ENCODE measurements around the gene NOXA1. TPM values are rescaled to one million over a fixed set of nuclear protein-coding genes. Genes with fewer than 3 reads are reported as not detected.

The NOXA1 gene
- total and polyA plus RNA-seq, 7 experiments from 2014 or later = 0.73 to 11.1 (median 5.1) TPM

DNA sequence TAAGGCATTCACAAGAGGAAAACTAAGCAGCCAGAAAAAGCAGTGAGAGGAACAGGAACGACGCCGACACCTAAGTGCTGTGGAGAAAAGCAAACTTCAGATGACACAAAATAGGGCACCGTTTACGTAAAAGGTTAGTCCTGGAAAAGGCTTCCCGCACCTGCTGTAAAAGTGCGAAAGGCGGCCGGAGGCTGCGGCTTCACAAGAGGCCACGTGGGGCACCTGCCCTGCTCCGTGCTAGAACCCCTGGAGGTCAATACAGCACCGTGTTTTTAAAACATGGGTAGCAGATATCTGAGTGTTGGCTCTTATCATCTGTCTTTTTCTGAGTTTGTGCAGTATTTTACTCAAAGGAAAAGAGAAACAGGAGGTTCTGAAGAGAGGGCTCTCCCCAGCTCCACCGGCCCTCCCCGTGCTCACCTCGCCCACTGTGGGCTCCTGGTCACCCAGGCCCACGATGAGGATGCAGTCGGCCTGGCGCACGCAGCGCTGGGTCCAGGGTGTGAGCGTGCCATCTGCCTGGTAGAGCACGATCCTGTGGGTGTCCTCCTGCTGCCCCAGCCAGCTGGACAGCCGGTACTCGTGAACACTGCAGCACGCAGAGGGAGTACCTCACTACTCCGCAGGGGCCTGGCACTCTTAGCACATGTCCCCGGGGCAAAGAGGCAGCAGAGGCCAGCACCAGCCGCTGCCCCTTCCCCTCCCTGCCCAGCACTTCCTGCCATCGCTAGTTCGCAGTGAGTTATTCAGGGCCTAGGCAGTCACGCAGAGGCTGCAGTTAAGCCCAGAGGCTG is 56.9 kb downstream of the NOXA1 start:
- Histone ChIP-seq H3K9me3 (ENCODE audit: control insufficient read depth in 2 of 3, low read length in 3 of 3) (peaks cover 0 to 5% (median 0%) of the 10 kb centered on the region in 3 experiments), H3K27ac (ENCODE audit: low read depth, low read length) (no peak overlapping the region), H3K27me3 (ENCODE audit: control insufficient read depth in 2 of 2, insufficient read depth in 2 of 2, low read length in 2 of 2) (no peaks in the 10 kb centered on the region), H3K4me1 (ENCODE audit: control insufficient read depth in 2 of 2, insufficient read depth in 2 of 2, low read length in 2 of 2) (no peaks in the 10 kb centered on the region), H3K36me3 (ENCODE audit: control insufficient read depth in 2 of 3, insufficient read depth in 3 of 3, low read length in 3 of 3) (no peaks in the 10 kb centered on the region), H3K4me3 (ENCODE audit: low read length) (no peak overlapping the region)
- Mint-ChIP-seq H3K36me3 (peaks cover 5 to 8% (median 7%) of the 10 kb centered on the region in 5 donors), H3K4me1 (peaks cover 0 to 13% (median 0%) of the 10 kb centered on the region in 7 donors), H3K4me3 (no peak overlapping the region), H3K9me3 (peaks cover 5 to 11% (median 8%) of the 10 kb centered on the region in 11 donors), H3K27me3 (no peaks in the 10 kb centered on the region), H3K27ac (no peak overlapping the region)
- DNase-seq = no peak
- POLR2A ChIA-PET = no interaction called here
- no peak for ATAC-seq
- intact Hi-C loops (cut with micrococcal nuclease) = no loop called here
- CTCF ChIA-PET = no interaction called here

DNA sequence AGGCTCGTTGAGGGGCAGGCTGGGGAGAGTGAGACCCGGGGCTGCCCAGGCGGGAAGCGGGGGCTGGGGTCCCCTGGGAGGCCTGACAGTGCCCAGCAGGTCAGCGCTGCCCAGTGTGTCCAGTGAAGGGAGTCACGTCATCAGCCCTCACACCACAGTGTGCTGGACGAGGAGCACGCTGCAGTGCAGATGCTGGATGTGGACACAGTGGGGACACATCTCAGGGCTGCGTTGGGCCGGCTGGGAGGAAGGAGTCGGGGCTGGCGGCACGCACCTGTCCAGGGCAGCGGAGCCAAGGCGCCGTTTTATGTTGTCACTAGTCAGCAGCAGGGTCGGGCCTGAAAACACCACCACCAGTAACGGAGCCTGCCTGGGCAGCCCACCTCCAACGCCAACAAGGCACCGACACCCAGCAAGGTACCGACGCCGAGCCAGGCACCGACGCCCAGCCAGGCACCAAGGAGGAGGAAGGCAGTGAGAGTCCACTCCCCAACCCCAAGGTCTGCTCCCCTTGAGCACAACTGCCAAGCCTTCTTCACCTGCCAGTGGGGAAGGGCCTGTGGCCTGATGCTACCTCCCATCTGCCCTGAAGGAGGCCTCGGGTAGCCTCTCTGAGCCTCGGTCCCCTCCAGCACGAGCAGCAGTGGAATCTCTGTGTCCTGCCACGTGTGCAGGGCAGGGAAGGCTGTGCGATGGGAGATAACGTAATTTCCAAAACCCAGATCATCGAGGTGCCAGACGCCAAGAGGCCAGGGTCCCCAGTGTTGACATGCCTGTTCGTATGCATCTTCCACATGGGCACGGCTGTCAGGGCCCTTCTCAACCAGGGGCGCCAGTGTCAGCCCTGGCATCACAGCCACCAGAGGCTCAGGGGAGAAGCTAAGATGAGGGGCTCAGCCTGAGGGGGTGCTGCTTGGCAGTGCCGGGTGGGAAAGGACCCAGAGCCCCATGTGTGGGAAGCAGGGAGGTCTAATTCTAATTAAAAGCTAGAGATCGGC is 57.8 kb downstream of the NOXA1 start:
- Mint-ChIP-seq H3K9me3 (peaks cover 0 to 5% (median 3%) of the 10 kb centered on the region in 11 donors), H3K36me3 (peaks cover 2 to 4% (median 3%) of the 10 kb centered on the region in 5 donors), H3K27me3 (no peaks in the 10 kb centered on the region), H3K27ac (peak overlapping the region in 2 of 9 donors; percentile 23 to 31), H3K4me1 (peaks cover 0 to 13% (median 0%) of the 10 kb centered on the region in 7 donors), H3K4me3 (no peak overlapping the region)
- H3K27me3 ChIP-seq (ENCODE audit: control insufficient read depth in 2 of 2, insufficient read depth in 2 of 2, low read length in 2 of 2) = no peaks in the 10 kb centered on the region
- intact Hi-C loops (cut with micrococcal nuclease) = no loop called here
- no peaks in the 10 kb centered on the region for H3K4me1 ChIP-seq (ENCODE audit: control insufficient read depth in 2 of 2, insufficient read depth in 2 of 2, low read length in 2 of 2)
- ATAC-seq = no peak
- ChIA-PET CTCF (no interaction called here), POLR2A (no interaction called here)
- H3K36me3 ChIP-seq (ENCODE audit: control insufficient read depth in 2 of 3, insufficient read depth in 3 of 3, low read length in 3 of 3) = no peaks in the 10 kb centered on the region
- no peak overlapping the region for H3K4me3 ChIP-seq (ENCODE audit: low read length)
- peaks cover 0 to 5% (median 0%) of the 10 kb centered on the region in 3 experiments for H3K9me3 ChIP-seq (ENCODE audit: control insufficient read depth in 2 of 3, low read length in 3 of 3)
- no peak for DNase-seq
- H3K27ac ChIP-seq (ENCODE audit: low read depth, low read length) = no peak overlapping the region

DNA sequence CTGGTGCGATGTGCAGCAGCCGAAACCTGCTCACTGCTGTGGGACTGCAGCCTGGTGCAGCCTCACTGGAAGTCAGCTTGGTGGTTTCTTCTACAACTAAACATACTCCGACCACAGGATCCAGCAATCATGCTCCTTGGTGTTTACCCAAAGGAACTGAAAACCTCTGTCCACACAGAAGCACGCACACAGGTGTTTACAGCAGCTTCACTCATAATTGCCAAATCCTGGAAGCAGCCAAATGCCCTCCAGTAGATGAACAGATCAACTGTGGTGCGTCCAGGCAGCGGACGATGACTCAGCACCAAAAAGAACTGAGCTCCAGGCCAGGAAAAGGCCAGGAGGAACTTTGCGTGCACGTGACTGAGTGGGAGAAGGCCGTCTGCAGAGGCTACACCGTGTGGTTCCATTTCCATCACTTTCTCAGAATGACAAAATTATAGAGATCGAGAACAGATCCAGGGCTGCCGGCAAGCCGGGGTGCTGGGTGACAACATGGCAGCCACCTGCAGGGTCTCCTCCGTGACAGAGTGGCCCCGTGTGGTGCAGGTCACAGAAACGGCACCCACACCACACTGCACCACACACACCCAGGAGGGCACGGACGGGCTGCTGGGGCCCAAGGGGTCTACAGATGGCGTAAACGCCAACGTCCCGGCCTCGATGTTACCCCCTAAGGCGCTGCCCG is 59.0 kb downstream of the NOXA1 start:
- Histone ChIP-seq H3K4me1 (ENCODE audit: control insufficient read depth in 2 of 2, insufficient read depth in 2 of 2, low read length in 2 of 2) (no peaks in the 10 kb centered on the region), H3K4me3 (ENCODE audit: low read length) (no peak overlapping the region), H3K27ac (ENCODE audit: low read depth, low read length) (no peak overlapping the region), H3K27me3 (ENCODE audit: control insufficient read depth in 2 of 2, insufficient read depth in 2 of 2, low read length in 2 of 2) (no peaks in the 10 kb centered on the region), H3K36me3 (ENCODE audit: control insufficient read depth in 2 of 3, insufficient read depth in 3 of 3, low read length in 3 of 3) (no peaks in the 10 kb centered on the region), H3K9me3 (ENCODE audit: control insufficient read depth in 2 of 3, low read length in 3 of 3) (no peaks in the 10 kb centered on the region)
- H3K27ac Mint-ChIP-seq = peak overlapping the region in 5 of 9 donors; percentile 10 to 66 (median 31)
- intact Hi-C loops (cut with micrococcal nuclease) = no loop called here
- CTCF ChIA-PET = no interaction called here
- H3K4me1 Mint-ChIP-seq = peaks cover 0 to 13% (median 0%) of the 10 kb centered on the region in 7 donors
- peak in 1 of 9 donors; percentile 25 for DNase-seq
- POLR2A ChIA-PET = no interaction called here
- H3K9me3 Mint-ChIP-seq = no peaks in the 10 kb centered on the region
- H3K27me3 Mint-ChIP-seq = no peaks in the 10 kb centered on the region
- H3K4me3 Mint-ChIP-seq = peak overlapping the region in 1 of 10 donors; percentile 5
- no peaks in the 10 kb centered on the region for H3K36me3 Mint-ChIP-seq
- peak; percentile 46 for ATAC-seq

Small RNA genes within 50 kb of the gene (microRNA-seq; reads per million reads assigned to microRNA genes)
- not detected for gene MIR7114 (ENCODE audit: borderline microRNAs expressed)

Other genes with a start within 250 kb of the NOXA1 start
- gene ANAPC2, start 234.8 kb upstream of the NOXA1 start, total RNA-seq = 100 to 1,000 TPM in 4 of 5 experiments, 10 to 100 TPM in 1; 77.3 to 147 (median 134) TPM
- 1 to 10 TPM; 7.4 to 7.8 TPM for gene ANAPC2, start 234.8 kb upstream of the NOXA1 start, polyA plus RNA-seq
- 10 to 100 TPM; 37.9 to 75.6 (median 46.8) TPM for gene SSNA1, start 234.7 kb upstream of the NOXA1 start, total RNA-seq
- gene SSNA1, start 234.7 kb upstream of the NOXA1 start, polyA plus RNA-seq = 100 to 1,000 TPM; 106 to 133 TPM
- 10 to 100 TPM in 1 of 5 experiments, 1 to 10 TPM in 4; 7.1 to 13.5 (median 8.5) TPM for gene TPRN, start 222.7 kb upstream of the NOXA1 start, total RNA-seq
- gene TPRN, start 222.7 kb upstream of the NOXA1 start, polyA plus RNA-seq = under 1 TPM; 0.35 to 0.54 TPM
- 10 to 100 TPM; 22.6 to 43.2 (median 34.7) TPM for gene TMEM203, start 217.7 kb upstream of the NOXA1 start, total RNA-seq
- gene TMEM203, start 217.7 kb upstream of the NOXA1 start, polyA plus RNA-seq = 100 to 1,000 TPM; 156 to 172 TPM
- gene NDOR1, start 217.7 kb upstream of the NOXA1 start, total RNA-seq = 10 to 100 TPM; 32.2 to 42.0 (median 34.0) TPM
- 10 to 100 TPM in 1 of 2 donors, 1 to 10 TPM in 1; 4.5 to 10.3 TPM for gene NDOR1, start 217.7 kb upstream of the NOXA1 start, polyA plus RNA-seq
- 1 to 10 TPM in 4 of 5 experiments, under 1 TPM in 1; 0.85 to 4.3 (median 1.2) TPM for gene RNF208, start 201.2 kb upstream of the NOXA1 start, total RNA-seq
- not detected for gene RNF208, start 201.2 kb upstream of the NOXA1 start, polyA plus RNA-seq
- under 1 TPM in 3 of 5 experiments, not detected in 2; 0.45 to 0.63 (median 0.46) TPM for gene CYSRT1, start 198.2 kb upstream of the NOXA1 start, total RNA-seq
- gene CYSRT1, start 198.2 kb upstream of the NOXA1 start, polyA plus RNA-seq = under 1 TPM in 1 of 2 donors, not detected in 1; 0.52 TPM
- under 1 TPM in 1 of 5 experiments, not detected in 4; 0.12 TPM for gene RNF224, start 195.9 kb upstream of the NOXA1 start, total RNA-seq
- not detected for gene RNF224, start 195.9 kb upstream of the NOXA1 start, polyA plus RNA-seq
- under 1 TPM in 2 of 5 experiments, not detected in 3; 0.16 TPM for gene SLC34A3, start 192.5 kb upstream of the NOXA1 start, total RNA-seq
- gene SLC34A3, start 192.5 kb upstream of the NOXA1 start, polyA plus RNA-seq = not detected
- 100 to 1,000 TPM in 1 of 5 experiments, 10 to 100 TPM in 4; 44.2 to 260 (median 87.5) TPM for gene TUBB4B, start 182.1 kb upstream of the NOXA1 start, total RNA-seq
- 10 to 100 TPM; 17.5 to 49.9 TPM for gene TUBB4B, start 182.1 kb upstream of the NOXA1 start, polyA plus RNA-seq
- gene STPG3, start 172.1 kb upstream of the NOXA1 start, total RNA-seq = not detected
- gene STPG3, start 172.1 kb upstream of the NOXA1 start, polyA plus RNA-seq = not detected
- 10 to 100 TPM; 33.4 to 64.2 (median 38.9) TPM for gene NELFB, start 168.1 kb upstream of the NOXA1 start, total RNA-seq
- gene NELFB, start 168.1 kb upstream of the NOXA1 start, polyA plus RNA-seq = 10 to 100 TPM; 22.9 to 36.5 TPM
- 10 to 100 TPM in 2 of 5 experiments, 1 to 10 TPM in 2, under 1 TPM in 1; 0.84 to 16.6 (median 2.3) TPM for gene TOR4A, start 145.7 kb upstream of the NOXA1 start, total RNA-seq
- under 1 TPM in 1 of 2 donors, not detected in 1; 0.07 TPM for gene TOR4A, start 145.7 kb upstream of the NOXA1 start, polyA plus RNA-seq
- 1 to 10 TPM in 3 of 5 experiments, under 1 TPM in 2; 0.70 to 2.7 (median 1.7) TPM for gene NRARP, start 121.1 kb upstream of the NOXA1 start, total RNA-seq
- gene NRARP, start 121.1 kb upstream of the NOXA1 start, polyA plus RNA-seq = not detected
- gene EXD3, start 231 bp upstream of the NOXA1 start, total RNA-seq = 10 to 100 TPM; 11.7 to 27.2 (median 24.7) TPM
- 1 to 10 TPM; 3.5 to 7.6 TPM for gene EXD3, start 231 bp upstream of the NOXA1 start, polyA plus RNA-seq
- not detected for gene ENTPD8, start 18.0 kb downstream of the NOXA1 start, total RNA-seq
- not detected for gene ENTPD8, start 18.0 kb downstream of the NOXA1 start, polyA plus RNA-seq
- 10 to 100 TPM; 22.9 to 92.0 (median 57.3) TPM for gene NSMF, start 35.9 kb downstream of the NOXA1 start, total RNA-seq
- 10 to 100 TPM; 10.9 to 21.4 TPM for gene NSMF, start 35.9 kb downstream of the NOXA1 start, polyA plus RNA-seq
- gene PNPLA7, start 127.0 kb downstream of the NOXA1 start, total RNA-seq = 10 to 100 TPM in 3 of 5 experiments, 1 to 10 TPM in 2; 4.9 to 28.9 (median 16.2) TPM
- 1 to 10 TPM; 2.7 TPM for gene PNPLA7, start 127.0 kb downstream of the NOXA1 start, polyA plus RNA-seq
- gene MRPL41, start 128.5 kb downstream of the NOXA1 start, total RNA-seq = 100 to 1,000 TPM in 1 of 5 experiments, 10 to 100 TPM in 4; 41.1 to 102 (median 53.9) TPM
- gene MRPL41, start 128.5 kb downstream of the NOXA1 start, polyA plus RNA-seq = 10 to 100 TPM; 36.3 to 41.1 TPM
- gene DPH7, start 155.5 kb downstream of the NOXA1 start, total RNA-seq = 10 to 100 TPM; 43.4 to 77.5 (median 49.9) TPM
- 10 to 100 TPM; 29.7 to 45.3 TPM for gene DPH7, start 155.5 kb downstream of the NOXA1 start, polyA plus RNA-seq
- gene ZMYND19, start 167.1 kb downstream of the NOXA1 start, total RNA-seq = 10 to 100 TPM; 13.3 to 32.4 (median 26.6) TPM
- gene ZMYND19, start 167.1 kb downstream of the NOXA1 start, polyA plus RNA-seq = 1 to 10 TPM; 4.5 to 9.8 TPM
- 100 to 1,000 TPM in 1 of 5 experiments, 10 to 100 TPM in 4; 53.7 to 126 (median 82.6) TPM for gene ARRDC1, start 182.3 kb downstream of the NOXA1 start, total RNA-seq
- 10 to 100 TPM; 35.2 to 56.3 TPM for gene ARRDC1, start 182.3 kb downstream of the NOXA1 start, polyA plus RNA-seq
- 100 to 1,000 TPM; 111 to 132 (median 117) TPM for gene EHMT1, start 195.6 kb downstream of the NOXA1 start, total RNA-seq
- 10 to 100 TPM; 24.7 to 43.0 TPM for gene EHMT1, start 195.6 kb downstream of the NOXA1 start, polyA plus RNA-seq

Data from naive thymus-derived CD4-positive, alpha-beta T cell (primary cell).